Measurements from ENCODE around the gene RTBDN.
"Not testable (repeated sequence)": the region's sequence is repeated elsewhere in the genome, so short reads cannot be mapped to it uniquely, and the experiment has no call there.

The RTBDN gene

DNA sequence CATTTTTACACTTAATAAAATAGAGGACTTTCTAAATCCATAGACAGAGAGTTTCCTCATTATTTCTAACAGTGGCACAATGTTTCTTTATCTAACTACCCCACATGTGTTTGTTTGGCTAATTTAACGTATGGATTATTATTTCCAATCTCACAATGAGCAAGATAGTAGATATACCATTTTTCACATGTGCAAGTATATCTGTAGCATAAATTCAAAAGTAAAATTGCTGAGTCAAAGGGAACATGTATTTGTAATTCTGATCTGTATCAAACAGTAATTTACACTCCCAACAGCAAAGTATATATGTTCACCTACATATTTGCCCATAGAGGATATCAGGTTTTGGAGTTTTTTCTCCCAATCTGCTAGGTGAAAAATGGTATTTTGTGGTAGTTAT is 22.3 kb upstream of the RTBDN start:
- DNase-seq, result no peak

GRCh38 chr19:12847159-12848139 is 13.1 kb upstream of the RTBDN start:
- DNase-seq, result peak; percentile 60

DNA sequence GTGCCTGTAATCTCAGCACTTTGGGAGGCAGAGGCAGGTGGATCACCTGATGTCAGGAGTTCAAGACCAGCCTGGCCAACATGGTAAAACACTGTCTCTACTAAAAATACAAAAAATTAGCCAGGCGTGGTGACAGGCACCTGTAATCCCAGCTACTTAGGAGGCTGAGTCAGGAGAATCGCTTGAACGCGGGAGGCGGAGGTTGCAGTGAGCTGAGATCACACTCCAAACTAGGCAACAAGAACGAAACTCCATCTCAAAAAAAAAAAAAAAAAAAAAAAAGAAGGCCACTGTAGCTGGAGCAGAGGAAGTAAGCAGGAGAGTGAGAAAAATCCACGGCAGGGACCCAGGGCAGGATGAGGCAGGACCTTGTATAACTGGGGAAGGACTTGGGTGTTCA is 12.2 kb upstream of the RTBDN start:
- not testable (repeated sequence) for DNase-seq

DNA sequence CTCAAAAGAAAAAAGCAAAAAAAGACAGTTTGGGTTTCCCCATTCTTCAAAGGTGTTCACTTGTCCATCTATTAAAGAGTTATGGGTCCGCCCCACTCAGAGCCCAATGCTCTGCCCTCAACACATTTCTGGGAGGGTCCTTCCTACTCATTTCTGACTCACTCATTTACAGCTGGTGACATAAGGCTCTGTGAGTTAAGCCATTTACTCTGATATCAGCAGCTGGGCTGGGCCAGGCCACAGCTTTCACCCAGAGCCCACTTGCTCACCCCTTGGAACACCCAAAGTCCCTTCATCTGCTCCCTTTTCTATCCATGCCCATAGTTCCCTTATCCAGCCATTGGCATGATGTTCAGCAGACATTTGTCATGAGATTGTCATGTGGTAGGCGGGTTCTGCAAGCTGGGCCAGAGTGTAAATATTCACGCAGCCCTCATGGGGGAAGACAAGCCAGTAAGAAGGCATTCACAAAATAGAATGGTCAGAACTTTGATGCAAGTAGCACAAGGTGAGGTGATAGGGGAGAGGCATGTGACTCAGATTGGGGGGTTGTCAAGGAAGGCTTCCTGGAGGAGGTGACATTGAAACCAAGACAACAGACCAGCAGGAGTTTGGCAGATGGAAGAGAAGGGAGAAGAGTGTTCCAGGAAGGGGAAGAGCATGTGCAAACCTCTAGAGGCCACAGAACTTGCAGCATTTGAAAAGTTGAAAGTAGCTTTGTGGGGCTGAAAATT is 9.8 kb upstream of the RTBDN start:
- DNase-seq, result no peak

DNA sequence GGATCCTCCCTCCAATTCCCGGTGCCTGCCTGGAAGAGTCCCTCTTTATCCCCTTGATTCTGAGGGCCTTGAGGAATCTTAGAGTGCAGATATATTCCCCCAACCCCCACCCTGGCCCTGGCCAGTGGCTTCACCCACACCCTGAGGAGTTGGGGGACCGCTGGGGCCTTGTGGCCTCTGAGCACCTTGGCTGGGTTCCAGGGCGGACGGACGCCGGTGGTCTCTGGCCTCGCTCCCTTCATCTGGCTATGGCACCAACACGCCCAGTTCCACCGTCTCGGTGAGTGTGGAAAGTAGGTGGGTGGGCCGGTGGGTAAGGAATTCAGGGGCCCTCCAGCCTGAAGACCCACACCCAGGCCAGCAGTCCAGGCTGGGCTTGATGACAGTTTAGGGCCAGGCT is 8.9 kb upstream of the RTBDN start:
- no peak for DNase-seq

- DNase-seq, result no peak
Measured at GRCh38 chr19:12842511-12842910, 8.1 kb upstream of the RTBDN start.

- DNase-seq, result peak; percentile 80
Measured at GRCh38 chr19:12841094-12841493, 6.7 kb upstream of the RTBDN start.

GRCh38 chr19:12840091-12841079 is 6.0 kb upstream of the RTBDN start:
- DNase-seq, result peak; percentile 37

DNA sequence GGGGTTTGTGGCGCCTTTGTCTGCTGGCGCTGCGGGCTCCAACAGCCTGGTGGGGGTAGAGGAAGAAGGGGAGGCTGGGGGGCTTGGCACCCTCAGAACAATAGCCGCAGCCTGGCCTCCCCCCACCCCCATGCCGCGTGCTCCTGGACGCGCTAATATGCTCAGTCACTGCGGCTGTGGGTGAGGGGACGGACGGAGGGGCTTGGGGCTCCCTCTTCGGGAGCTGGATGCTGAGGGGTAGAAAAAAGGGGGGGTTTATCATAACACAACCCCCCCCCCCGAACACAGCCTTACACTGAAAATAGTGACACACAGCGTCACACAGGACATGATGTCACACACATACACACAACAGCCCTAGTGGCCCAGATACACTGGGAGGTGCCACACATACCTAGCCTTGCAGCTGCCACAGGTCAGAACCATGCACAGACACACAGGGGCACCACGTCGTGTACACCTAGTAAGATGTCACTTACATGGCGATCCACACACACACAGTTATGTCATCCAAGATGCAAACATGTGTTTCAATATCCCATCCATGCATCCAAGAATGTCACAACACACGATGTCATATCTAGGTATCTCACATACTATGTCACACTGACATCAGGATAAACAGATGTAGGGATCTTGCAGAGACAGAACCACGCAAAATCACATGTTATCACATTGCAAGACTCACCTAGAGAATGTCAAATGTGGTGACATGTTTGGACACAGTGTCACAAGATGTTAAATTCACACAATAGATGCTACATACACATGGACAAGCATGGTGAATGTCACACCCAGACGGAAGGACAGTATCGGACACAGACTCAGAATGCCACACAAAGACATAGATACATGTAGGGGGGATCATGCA is 4.7 kb upstream of the RTBDN start:
- no peak for DNase-seq

- peak; percentile 10 for DNase-seq
Measured at GRCh38 chr19:12838182-12838885, 4.0 kb upstream of the RTBDN start, which contains the start of gene MAST1. MAST1 (plus strand) TSS chr19:12838515; CDS start chr19:12838573, 58 bp downstream.

- DNase-seq, result no peak
Measured at GRCh38 chr19:12837225-12837624, 2.8 kb upstream of the RTBDN start.

DNA sequence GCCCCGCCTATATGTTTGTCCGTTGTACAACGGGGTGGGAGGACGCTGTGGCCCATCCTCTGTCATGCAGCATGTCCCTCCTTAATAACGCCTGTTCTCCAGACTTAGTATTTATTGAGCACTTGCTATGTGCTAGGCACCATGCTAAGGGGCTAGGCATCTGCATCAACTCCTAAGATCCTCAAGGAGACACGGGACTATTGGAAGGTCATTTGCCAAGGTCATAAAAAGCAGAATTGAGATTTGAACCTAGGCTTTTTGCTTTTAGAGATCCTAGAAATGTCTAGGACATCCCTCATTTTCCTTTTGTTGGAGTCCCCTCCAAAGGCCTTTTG is 2.1 kb upstream of the RTBDN start:
- DNase-seq, result no peak

DNA sequence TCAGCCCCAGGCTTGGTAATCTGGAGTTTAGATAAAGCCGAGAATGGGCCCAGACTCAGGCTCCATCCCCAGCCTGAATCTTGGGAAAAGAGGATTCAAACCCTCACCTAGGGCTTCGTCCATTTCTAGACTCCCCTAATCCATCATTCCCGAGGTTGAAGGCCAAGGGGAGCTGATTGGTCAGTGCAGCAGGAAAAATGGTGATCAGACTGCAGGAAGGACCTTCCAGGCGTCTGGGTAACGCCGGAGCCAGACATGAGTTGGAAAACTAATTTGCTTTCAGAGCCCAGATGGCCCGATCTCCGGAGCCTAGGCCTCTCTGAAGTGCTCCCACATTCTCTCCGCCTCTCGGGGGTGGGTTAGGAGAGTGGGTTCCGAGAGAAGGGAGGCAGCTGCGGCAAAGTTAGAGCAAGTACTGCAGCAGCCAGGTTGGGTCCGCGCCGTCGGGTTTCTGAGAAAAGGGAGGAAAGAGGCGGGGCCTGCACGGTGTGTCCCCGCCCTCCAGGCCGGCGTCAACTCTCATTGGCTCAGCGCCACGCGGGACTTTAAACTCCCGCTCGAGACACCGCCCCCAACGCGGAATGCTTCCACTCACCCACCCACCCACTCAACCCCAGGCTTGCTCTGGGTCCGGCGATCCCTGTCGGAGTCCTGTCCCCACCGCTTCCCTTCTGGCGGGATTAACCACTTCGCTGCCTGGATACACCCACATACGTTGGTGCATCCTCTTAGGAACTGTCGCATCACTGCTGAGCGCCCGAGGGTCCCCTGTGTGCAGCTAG is 788 bp upstream of the RTBDN start:
- DNase-seq, result peak; percentile 41

DNA sequence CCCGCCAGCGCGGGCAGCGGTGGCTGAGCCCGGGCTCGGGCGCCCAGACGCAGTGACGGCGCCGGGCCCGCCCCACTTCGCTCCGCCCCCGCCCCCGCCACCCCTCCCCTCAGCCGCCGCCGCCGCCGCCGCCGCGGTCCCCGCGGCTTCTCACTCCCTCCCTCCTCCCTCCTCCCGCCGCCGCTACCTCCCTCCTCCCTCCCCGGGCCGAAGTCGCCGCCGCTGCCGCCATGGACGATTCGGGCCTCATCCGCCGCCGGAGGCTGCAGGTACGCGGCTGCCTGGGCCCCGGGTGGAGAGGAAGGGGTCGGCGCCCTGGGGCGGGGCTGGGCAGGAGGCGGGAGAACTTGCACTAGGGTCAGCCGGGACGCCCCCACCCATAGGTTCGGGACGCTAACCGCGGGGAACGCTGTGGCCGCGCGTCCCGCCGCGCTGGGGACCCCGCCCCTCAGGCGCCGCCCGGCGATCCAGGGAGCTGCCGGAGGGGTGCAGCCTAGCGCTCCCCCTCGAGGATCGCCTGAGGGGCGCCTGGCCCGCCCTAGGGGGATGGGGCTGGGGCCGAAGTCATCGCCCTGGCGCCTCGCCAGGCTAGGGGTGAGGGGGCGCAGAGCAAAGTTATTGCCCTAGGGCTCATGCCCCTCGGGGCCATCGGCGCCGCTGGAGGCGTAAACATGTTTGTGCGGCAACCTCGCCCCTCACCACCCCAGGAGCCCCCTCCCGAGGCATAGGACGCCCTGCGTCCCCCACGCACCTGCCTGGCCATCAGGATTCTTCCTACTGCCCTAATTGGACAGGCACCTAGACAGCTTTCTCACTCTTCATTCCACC is 427 bp downstream of the RTBDN start:
- DNase-seq, result peak; percentile 37

GRCh38 chr19:12833418-12833737 is 1.0 kb downstream of the RTBDN start:
- no peak for DNase-seq

GRCh38 chr19:12828494-12828893 is 5.9 kb downstream of the RTBDN start:
- peak; percentile 5 for DNase-seq

- DNase-seq, result no peak
Measured at GRCh38 chr19:12825254-12826131, 8.9 kb downstream of the RTBDN start.

DNA sequence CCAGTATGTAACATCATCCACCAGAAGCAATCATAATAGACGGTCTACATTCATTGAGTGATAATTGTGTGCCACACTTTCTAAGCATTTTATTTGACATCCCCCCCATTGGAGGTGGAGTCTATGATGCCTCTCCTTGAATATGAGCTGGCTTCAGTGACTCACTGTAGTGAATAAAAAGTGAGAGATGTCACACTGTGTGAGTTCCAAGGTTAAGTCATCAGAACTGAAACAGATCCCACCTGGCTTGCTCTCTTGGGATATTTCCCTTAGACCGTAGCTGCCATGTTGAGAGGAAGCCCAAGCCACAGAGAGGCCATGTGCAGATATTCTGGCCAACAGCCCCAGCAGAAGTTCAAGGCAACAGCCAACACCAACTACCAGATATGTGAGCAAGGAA is 12.6 kb downstream of the RTBDN start:
- no peak for DNase-seq
